ENCODE measurements around the gene LAMA3. TPM values are rescaled to one million over a fixed set of nuclear protein-coding genes. Genes with fewer than 3 reads are reported as not detected.

LAMA3 gene
- total and polyA plus RNA-seq, 5 donors, result 1.7 to 5.4 (median 4.2) TPM

- 88% methylated on average over 5 of the region's 5 CpGs for WGBS
- ATAC-seq (no peak), DNase-seq (no peak)
- no peak overlapping the region for H3K4me3 ChIP-seq (ENCODE audit: low read length)
- no peaks in the 10 kb centered on the region for H3K9me3 ChIP-seq (ENCODE audit: control insufficient read depth, low read length)
- no peaks in the 10 kb centered on the region for H3K4me1 ChIP-seq (ENCODE audit: control insufficient read depth, insufficient read depth, low read length)
- intact Hi-C loops (cut with DNase I), result no loop called here
- no peak overlapping the region for H3K27ac ChIP-seq (ENCODE audit: low read length)
- H3K27me3 ChIP-seq (ENCODE audit: control insufficient read depth, insufficient read depth), result no peaks in the 10 kb centered on the region
Observed at GRCh38 chr18:23893653-23894052, 204.4 kb downstream of the LAMA3 start.

DNA sequence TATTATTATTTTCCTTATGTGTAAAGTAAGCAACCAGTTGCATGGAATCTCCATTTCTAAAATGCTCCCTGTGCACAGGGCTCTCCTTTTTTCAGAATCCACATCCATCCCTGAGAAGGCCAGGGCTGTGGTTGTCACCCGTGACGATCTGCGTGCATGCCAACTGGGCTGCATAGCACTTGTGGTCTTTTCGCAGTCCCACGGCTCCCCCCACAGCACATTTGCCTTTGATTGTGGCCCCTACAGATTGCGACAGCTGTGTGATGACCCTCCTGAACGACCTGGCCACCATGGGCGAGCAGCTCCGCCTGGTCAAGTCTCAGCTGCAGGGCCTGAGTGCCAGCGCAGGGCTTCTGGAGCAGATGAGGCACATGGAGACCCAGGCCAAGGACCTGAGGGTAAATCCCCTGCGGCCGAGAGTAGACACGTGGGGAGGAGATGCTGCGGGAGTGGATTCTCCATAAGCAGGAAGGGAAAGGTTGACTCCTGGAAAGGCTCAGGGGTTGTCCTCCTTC lies 205.5 kb downstream of the LAMA3 start:
- no peak for ATAC-seq
- H3K27me3 ChIP-seq (ENCODE audit: control insufficient read depth, insufficient read depth), result no peaks in the 10 kb centered on the region
- WGBS, result 92% methylated on average over 14 of the region's 14 CpGs
- no peaks in the 10 kb centered on the region for H3K9me3 ChIP-seq (ENCODE audit: control insufficient read depth, low read length)
- no peak overlapping the region for H3K27ac ChIP-seq (ENCODE audit: low read length)
- no peak overlapping the region for H3K4me3 ChIP-seq (ENCODE audit: low read length)
- no peaks in the 10 kb centered on the region for H3K4me1 ChIP-seq (ENCODE audit: control insufficient read depth, insufficient read depth, low read length)
- DNase-seq, result no peak
- intact Hi-C loops (cut with DNase I), result no loop called here

DNA sequence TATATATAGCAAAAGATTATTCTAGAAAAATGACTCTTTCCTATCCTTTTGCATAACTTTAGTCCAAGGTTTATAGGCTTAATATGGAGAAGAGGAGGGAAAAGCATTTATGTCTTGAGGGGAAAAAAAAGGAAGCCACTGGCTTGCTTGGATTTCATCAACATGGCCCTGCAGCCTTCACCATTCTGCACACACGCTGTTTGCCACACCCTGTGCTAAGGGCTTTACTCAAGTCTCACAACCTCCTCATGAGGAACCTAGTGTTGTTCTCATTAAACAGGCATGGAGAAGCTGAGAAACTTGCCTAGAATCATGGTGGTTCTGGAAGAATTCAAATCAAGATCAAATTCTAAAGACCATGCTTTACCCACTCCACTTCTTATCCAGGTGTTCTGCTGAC lies 208.0 kb downstream of the LAMA3 start:
- DNase-seq (no peak), ATAC-seq (no peak)
- no peak overlapping the region for H3K4me3 ChIP-seq (ENCODE audit: low read length)
- H3K27me3 ChIP-seq (ENCODE audit: control insufficient read depth, insufficient read depth), result no peaks in the 10 kb centered on the region
- WGBS, result 87% methylated on average over 1 of the region's 1 CpG
- H3K4me1 ChIP-seq (ENCODE audit: control insufficient read depth, insufficient read depth, low read length), result no peaks in the 10 kb centered on the region
- H3K27ac ChIP-seq (ENCODE audit: low read length), result no peak overlapping the region
- intact Hi-C loops (cut with DNase I), result no loop called here
- H3K9me3 ChIP-seq (ENCODE audit: control insufficient read depth, low read length), result no peaks in the 10 kb centered on the region

GRCh38 chr18:23897733-23898132 lies 208.5 kb downstream of the LAMA3 start:
- no peaks in the 10 kb centered on the region for H3K9me3 ChIP-seq (ENCODE audit: control insufficient read depth, low read length)
- ATAC-seq, result no peak
- H3K27me3 ChIP-seq (ENCODE audit: control insufficient read depth, insufficient read depth), result no peaks in the 10 kb centered on the region
- H3K4me3 ChIP-seq (ENCODE audit: low read length), result no peak overlapping the region
- no peaks in the 10 kb centered on the region for H3K4me1 ChIP-seq (ENCODE audit: control insufficient read depth, insufficient read depth, low read length)
- WGBS, result 75% methylated on average over 5 of the region's 5 CpGs
- DNase-seq, result no peak
- intact Hi-C loops (cut with DNase I), result no loop called here
- H3K27ac ChIP-seq (ENCODE audit: low read length), result no peak overlapping the region

DNA sequence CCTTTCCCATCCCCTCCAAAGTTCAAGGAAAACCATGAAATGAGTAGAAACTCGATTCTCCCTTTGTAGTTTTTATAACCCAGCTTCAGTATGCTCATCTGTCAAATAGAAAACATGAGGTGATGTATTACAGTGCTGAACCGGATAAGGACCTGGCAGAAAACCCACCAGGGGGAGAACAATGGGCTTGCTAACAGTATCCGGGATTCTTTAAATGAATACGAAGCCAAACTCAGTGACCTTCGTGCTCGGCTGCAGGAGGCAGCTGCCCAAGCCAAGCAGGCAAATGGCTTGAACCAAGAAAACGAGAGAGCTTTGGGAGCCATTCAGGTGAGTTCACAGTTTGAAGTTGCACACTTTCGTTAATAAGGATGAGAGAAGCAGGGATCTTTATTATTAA lies 211.7 kb downstream of the LAMA3 start:
- no peak for DNase-seq
- ATAC-seq, result peak in 1 of 2 donors; percentile 57
- WGBS, result 42% methylated on average over 8 of the region's 8 CpGs

DNA sequence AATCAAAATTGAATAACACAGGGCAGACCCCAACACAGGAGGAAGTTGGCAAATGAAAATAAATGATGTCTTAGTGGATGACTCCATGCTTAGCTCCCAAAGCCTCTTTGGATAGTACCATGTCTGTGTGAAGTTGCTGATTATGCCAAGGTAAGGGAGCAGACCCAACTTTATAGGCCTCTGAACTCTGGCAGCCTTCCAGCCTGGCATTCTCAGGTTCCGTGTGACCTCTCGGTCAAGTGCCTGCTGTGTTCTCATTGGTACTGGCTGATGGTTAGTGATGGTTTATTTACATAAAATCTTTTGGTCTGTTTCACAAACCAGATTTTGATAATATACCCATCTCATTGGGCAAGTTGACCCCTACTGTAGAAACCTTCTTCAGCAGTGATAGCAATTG lies 213.1 kb downstream of the LAMA3 start:
- H3K4me1 ChIP-seq (ENCODE audit: control insufficient read depth, insufficient read depth, low read length), result no peaks in the 10 kb centered on the region
- no peak for DNase-seq
- ATAC-seq, result no peak
- WGBS, result 97% methylated on average over 2 of the region's 2 CpGs
- intact Hi-C loops (cut with DNase I), result no loop called here
- H3K27me3 ChIP-seq (ENCODE audit: control insufficient read depth, insufficient read depth), result no peaks in the 10 kb centered on the region
- H3K4me3 ChIP-seq (ENCODE audit: low read length), result no peak overlapping the region
- no peak overlapping the region for H3K27ac ChIP-seq (ENCODE audit: low read length)
- no peaks in the 10 kb centered on the region for H3K9me3 ChIP-seq (ENCODE audit: control insufficient read depth, low read length)

More for the DNA sequence above, 211.7 kb downstream of the LAMA3 start:
- Histone ChIP-seq H3K4me3 (ENCODE audit: low read length) (no peak overlapping the region), H3K27me3 (ENCODE audit: control insufficient read depth, insufficient read depth) (no peaks in the 10 kb centered on the region), H3K9me3 (ENCODE audit: control insufficient read depth, low read length) (no peaks in the 10 kb centered on the region), H3K27ac (ENCODE audit: low read length) (no peak overlapping the region), H3K4me1 (ENCODE audit: control insufficient read depth, insufficient read depth, low read length) (no peaks in the 10 kb centered on the region)
- intact Hi-C loops (cut with DNase I), result no loop called here

- intact Hi-C loops (cut with DNase I), result no loop called here
- Histone ChIP-seq H3K4me1 (ENCODE audit: control insufficient read depth, insufficient read depth, low read length) (no peaks in the 10 kb centered on the region), H3K27ac (ENCODE audit: low read length) (no peak overlapping the region), H3K27me3 (ENCODE audit: control insufficient read depth, insufficient read depth) (no peaks in the 10 kb centered on the region), H3K4me3 (ENCODE audit: low read length) (no peak overlapping the region), H3K9me3 (ENCODE audit: control insufficient read depth, low read length) (no peaks in the 10 kb centered on the region)
- ATAC-seq, result peak; percentile 75 to 97
- WGBS, result 78% methylated on average over 7 of the region's 7 CpGs
- DNase-seq, result peak; percentile 63 to 89 (median 81)
Observed at GRCh38 chr18:23903971-23904370, 214.7 kb downstream of the LAMA3 start.

DNA sequence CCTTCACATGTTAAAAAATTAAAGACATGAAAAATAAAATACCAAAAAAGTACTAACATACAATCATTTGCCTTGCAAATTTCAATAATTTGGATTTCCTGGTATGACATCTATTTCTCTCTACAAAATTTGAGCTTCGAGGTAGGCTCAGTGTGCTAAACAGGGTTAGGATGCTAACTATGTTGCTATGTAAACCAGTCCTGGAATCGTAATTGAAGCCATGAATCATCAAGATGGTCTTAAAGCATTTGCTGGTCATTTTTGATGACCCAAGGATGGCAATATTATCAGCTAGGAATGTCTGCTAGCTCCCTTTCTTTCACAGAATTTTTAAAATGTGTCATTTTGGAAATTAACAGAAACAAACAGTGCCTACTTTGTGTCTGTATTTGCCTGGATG lies 217.4 kb downstream of the LAMA3 start:
- Histone ChIP-seq H3K27me3 (ENCODE audit: control insufficient read depth, insufficient read depth) (no peaks in the 10 kb centered on the region), H3K4me3 (ENCODE audit: low read length) (no peak overlapping the region), H3K9me3 (ENCODE audit: control insufficient read depth, low read length) (no peaks in the 10 kb centered on the region), H3K27ac (ENCODE audit: low read length) (no peak overlapping the region), H3K4me1 (ENCODE audit: control insufficient read depth, insufficient read depth, low read length) (no peaks in the 10 kb centered on the region)
- DNase-seq (no peak), ATAC-seq (no peak)
- 84% methylated on average over 2 of the region's 2 CpGs for WGBS
- intact Hi-C loops (cut with DNase I), result no loop called here

DNA sequence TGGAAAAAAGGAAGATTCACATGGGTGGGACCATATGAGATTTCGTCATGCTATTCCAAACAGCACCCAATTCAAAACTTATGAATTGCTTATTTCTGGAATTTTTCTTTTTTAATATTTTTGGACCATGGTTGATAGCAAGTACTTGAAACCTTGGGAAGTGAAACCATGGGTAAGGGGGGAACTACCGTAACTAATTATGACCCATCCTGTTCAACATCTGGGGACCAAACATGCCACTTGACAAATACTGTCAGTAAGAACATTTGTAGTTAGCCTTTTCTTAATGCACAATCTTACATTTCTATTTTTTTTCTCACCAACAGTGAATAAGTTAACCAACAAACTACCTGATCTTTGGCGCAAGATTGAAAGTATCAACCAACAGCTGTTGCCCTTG lies 219.6 kb downstream of the LAMA3 start:
- WGBS, result 98% methylated on average over 3 of the region's 3 CpGs

DNA sequence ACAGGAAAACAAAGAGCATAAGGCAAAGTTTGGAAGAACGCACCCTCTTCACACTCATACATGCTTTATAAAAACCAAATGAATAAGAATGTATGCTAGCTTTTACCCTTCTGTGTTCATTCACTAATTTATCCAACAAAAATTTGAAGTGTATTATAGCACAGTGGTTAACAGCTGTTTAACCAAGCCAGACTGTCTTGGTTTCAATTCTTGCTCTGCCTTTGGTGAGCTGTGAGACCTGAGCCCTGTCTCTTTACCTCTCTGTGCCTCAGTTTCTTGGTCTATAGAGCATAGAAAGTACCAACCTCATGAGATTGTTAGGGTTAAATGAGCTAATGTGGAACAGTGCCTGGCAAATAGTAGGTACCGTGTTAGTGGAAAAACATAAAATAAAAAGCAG lies 220.8 kb downstream of the LAMA3 start:
- H3K27me3 ChIP-seq (ENCODE audit: control insufficient read depth, insufficient read depth), result no peaks in the 10 kb centered on the region
- H3K4me1 ChIP-seq (ENCODE audit: control insufficient read depth, insufficient read depth, low read length), result no peaks in the 10 kb centered on the region
- DNase-seq, result no peak
- H3K4me3 ChIP-seq (ENCODE audit: low read length), result no peak overlapping the region
- no peak for ATAC-seq
- WGBS, result 46% methylated on average over 2 of the region's 2 CpGs
- H3K27ac ChIP-seq (ENCODE audit: low read length), result no peak overlapping the region
- intact Hi-C loops (cut with DNase I), result loop anchor here in 2 of 4 donors (10.0 kb wide), 3 partner anchors 85 to 285 kb away; no protein-coding TSS in a partner anchor
- no peaks in the 10 kb centered on the region for H3K9me3 ChIP-seq (ENCODE audit: control insufficient read depth, low read length)

More for the DNA sequence above, 219.6 kb downstream of the LAMA3 start:
- Histone ChIP-seq H3K27ac (ENCODE audit: low read length) (no peak overlapping the region), H3K27me3 (ENCODE audit: control insufficient read depth, insufficient read depth) (no peaks in the 10 kb centered on the region), H3K9me3 (ENCODE audit: control insufficient read depth, low read length) (no peaks in the 10 kb centered on the region), H3K4me1 (ENCODE audit: control insufficient read depth, insufficient read depth, low read length) (no peaks in the 10 kb centered on the region), H3K4me3 (ENCODE audit: low read length) (no peak overlapping the region)
- intact Hi-C loops (cut with DNase I), result no loop called here
- no peak for ATAC-seq
- DNase-seq, result no peak

GRCh38 chr18:23912356-23912755 lies 223.1 kb downstream of the LAMA3 start:
- 83% methylated on average over 3 of the region's 3 CpGs for WGBS
- intact Hi-C loops (cut with DNase I), result loop anchor here in 2 of 4 donors (10.0 kb wide), 3 partner anchors 88 to 288 kb away; no protein-coding TSS in a partner anchor
- ATAC-seq, result no peak
- H3K4me1 ChIP-seq (ENCODE audit: control insufficient read depth, insufficient read depth, low read length), result no peaks in the 10 kb centered on the region
- no peak for DNase-seq
- no peaks in the 10 kb centered on the region for H3K27me3 ChIP-seq (ENCODE audit: control insufficient read depth, insufficient read depth)
- H3K9me3 ChIP-seq (ENCODE audit: control insufficient read depth, low read length), result no peaks in the 10 kb centered on the region
- no peak overlapping the region for H3K4me3 ChIP-seq (ENCODE audit: low read length)
- H3K27ac ChIP-seq (ENCODE audit: low read length), result no peak overlapping the region

DNA sequence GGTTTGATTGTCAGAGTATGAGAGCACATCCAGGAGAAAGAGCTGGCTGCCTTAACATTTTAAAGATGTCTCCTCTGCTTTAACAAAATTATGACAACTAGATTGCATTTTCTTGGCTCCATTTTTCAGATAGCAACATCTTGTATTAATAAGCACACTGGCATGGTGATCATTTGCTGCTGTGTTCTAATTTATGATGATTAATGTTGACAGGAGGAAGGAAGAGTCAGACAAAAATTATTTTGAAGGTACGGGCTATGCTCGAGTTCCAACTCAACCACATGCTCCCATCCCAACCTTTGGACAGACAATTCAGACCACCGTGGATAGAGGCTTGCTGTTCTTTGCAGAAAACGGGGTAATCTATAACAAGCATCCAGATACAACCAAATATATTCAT lies 227.1 kb downstream of the LAMA3 start:
- H3K4me1 ChIP-seq (ENCODE audit: control insufficient read depth, insufficient read depth, low read length), result no peaks in the 10 kb centered on the region
- no peaks in the 10 kb centered on the region for H3K9me3 ChIP-seq (ENCODE audit: control insufficient read depth, low read length)
- H3K4me3 ChIP-seq (ENCODE audit: low read length), result no peak overlapping the region
- DNase-seq (no peak), ATAC-seq (no peak)
- intact Hi-C loops (cut with DNase I), result loop anchor here in 2 of 4 donors (10.0 kb wide), 3 partner anchors 92 to 292 kb away; no protein-coding TSS in a partner anchor
- WGBS, result 73% methylated on average over 4 of the region's 4 CpGs
- H3K27ac ChIP-seq (ENCODE audit: low read length), result no peak overlapping the region
- H3K27me3 ChIP-seq (ENCODE audit: control insufficient read depth, insufficient read depth), result no peaks in the 10 kb centered on the region

All from right cardiac atrium (tissue), 5 donors.